Neural cell (in vitro differentiated cells): Measurements from ENCODE around the gene WDR1. TPM values are rescaled to one million over a fixed set of nuclear protein-coding genes. Genes with fewer than 3 reads are reported as not detected.

Source experiments
- H2AFZ ChIP-seq: fragments of 200-600, 300-800 bp; sonication (generic), shearing (Covaris generic); 2 replicates; pipeline ENCODE4 v1.6.0; 2014; ENCODE audit warnings: low read depth, mild to moderate bottlenecking, antibody characterized with exemption, low read length, moderate library complexity
- H3F3A ChIP-seq: fragments of 200-600 bp; shearing (Covaris generic); 2 replicates; pipeline ENCODE4 v1.6.1; 2016; ENCODE audit warnings: mild to moderate bottlenecking, moderate library complexity, mixed read lengths, antibody characterized with exemption, low read length; ENCODE audit not compliant: insufficient read depth, poor library complexity, severe bottlenecking
- H3K27ac ChIP-seq: fragments of 200-600, 300-800 bp; sonication (generic), shearing (Covaris generic); 2 replicates; pipeline ENCODE4 v1.5.1; 2014; ENCODE audit warnings: mild to moderate bottlenecking, low read length, moderate library complexity
- H3K27me3 ChIP-seq: fragments of 300-800, 200-600 bp; sonication (generic), shearing (Covaris generic); 2 replicates; pipeline ENCODE4 v1.6.0; 2014; ENCODE audit warnings: mild to moderate bottlenecking, low read depth, low read length, moderate library complexity; ENCODE audit not compliant: insufficient read depth
- H3K36me3 ChIP-seq: fragments of 300-800, 200-600 bp; sonication (generic), shearing (Covaris generic); 2 replicates; pipeline ENCODE4 v1.5.1; 2014; ENCODE audit warnings: mild to moderate bottlenecking, antibody characterized with exemption, low read length, moderate library complexity; ENCODE audit not compliant: insufficient read depth
- H3K4me2 ChIP-seq: fragments of 300-800, 200-600 bp; sonication (generic), shearing (Covaris generic); 2 replicates; pipeline ENCODE4 v1.6.0; 2014; ENCODE audit warnings: mild to moderate bottlenecking, low read length
- H3K4me3 ChIP-seq: fragments of 300-800, 200-600 bp; sonication (generic), shearing (Covaris generic); 2 replicates; pipeline ENCODE4 v1.5.1; 2014; ENCODE audit warnings: mild to moderate bottlenecking, low read length, moderate library complexity
- H3K79me2 ChIP-seq: fragments of 200-600 bp; shearing (Covaris generic); replicated peaks from 2 replicates; pipeline ENCODE4 v1.6.0; 2014; ENCODE audit warnings: mild to moderate bottlenecking, low read length, moderate library complexity; ENCODE audit not compliant: insufficient read depth
- H3K9ac ChIP-seq: fragments of 300-800, 200-600 bp; sonication (generic), shearing (Covaris generic); 2 replicates; pipeline ENCODE4 v1.6.1; 2016; ENCODE audit warnings: mild to moderate bottlenecking, low read length, mixed read lengths
- H3K9me2 ChIP-seq: fragments of 200-600 bp; shearing (Covaris generic); 2 replicates; pipeline ENCODE4 v1.6.1; 2016; ENCODE audit warnings: mild to moderate bottlenecking, low read length, mixed read lengths; ENCODE audit not compliant: insufficient read depth
- H3K9me3 ChIP-seq: fragments of 200-600, 300-800 bp; sonication (generic), shearing (Covaris generic); 2 replicates; pipeline ENCODE4 v1.6.1; 2016; ENCODE audit warnings: mild to moderate bottlenecking, mixed run types, low read length, moderate library complexity, mixed read lengths
- H4K20me1 ChIP-seq: fragments of 200-600 bp; shearing (Covaris generic); 2 replicates; pipeline ENCODE4 v1.6.1; 2016; ENCODE audit warnings: mild to moderate bottlenecking, mixed run types; ENCODE audit not compliant: insufficient read depth
- EP300 ChIP-seq: fragments of 450-650 bp; conservative IDR thresholded peaks from 2 replicates; pipeline ENCODE4 v1.6.1; 2014; ENCODE audit warnings: antibody characterized with exemption, mild to moderate bottlenecking, moderate library complexity; ENCODE audit not compliant: poor library complexity, severe bottlenecking
- EZH2 ChIP-seq: fragments of 200-600, 300-800 bp; shearing (Covaris generic), sonication (generic); IDR thresholded peaks from 2 replicates; pipeline ENCODE4 v1.6.1; 2014; ENCODE audit warnings: antibody characterized with exemption, low read length, borderline replicate concordance, mild to moderate bottlenecking; ENCODE audit not compliant: insufficient read depth, poor library complexity, severe bottlenecking
- MXI1 ChIP-seq: fragments of 450-650 bp; conservative IDR thresholded peaks from 2 replicates; pipeline ENCODE4 v1.6.1; 2014; ENCODE audit warnings: antibody characterized with exemption, mild to moderate bottlenecking; ENCODE audit not compliant: poor library complexity, severe bottlenecking
- POLR2AphosphoS5 ChIP-seq: IDR thresholded peaks from 2 replicates; pipeline ENCODE4 v1.6.1; 2012
- RAD21 ChIP-seq: fragments of 450-650 bp; conservative IDR thresholded peaks from 2 replicates; pipeline ENCODE4 v1.6.1; 2014; ENCODE audit warnings: antibody characterized with exemption, mild to moderate bottlenecking, moderate library complexity
- SMC3 ChIP-seq: fragments of 450-650 bp; conservative IDR thresholded peaks from 2 replicates; pipeline ENCODE4 v1.6.1; 2014; ENCODE audit warnings: antibody characterized with exemption, mild to moderate bottlenecking, moderate library complexity; ENCODE audit not compliant: poor library complexity
- TAF1 ChIP-seq: IDR thresholded peaks from 2 replicates; pipeline ENCODE4 v1.6.1; 2012; ENCODE audit warnings: low read depth
- polyA plus RNA-seq: library from polyadenylated mRNA; depleted of rRNA; stranded (reverse); fragments of >200 nt; gene quantifications from 2 replicates; pipeline ENCODE4 v1.2.3, GENCODE V29; 2014
- TF ChIP-seq, protein P1 (sequence below): fragments of 450-650 bp; IDR thresholded peaks from 2 replicates; pipeline ENCODE4 v1.5.1; 2014; ENCODE audit warnings: antibody characterized with exemption, mild to moderate bottlenecking, moderate library complexity; ENCODE audit not compliant: poor library complexity, severe bottlenecking
- TF ChIP-seq, protein P2 (sequence below): IDR thresholded peaks from 2 replicates; pipeline ENCODE4 v1.6.1; 2012; ENCODE audit warnings: borderline replicate concordance

WDR1 gene
- polyA plus RNA-seq, 1 donor from 2014 or later = 106 TPM

DNA sequence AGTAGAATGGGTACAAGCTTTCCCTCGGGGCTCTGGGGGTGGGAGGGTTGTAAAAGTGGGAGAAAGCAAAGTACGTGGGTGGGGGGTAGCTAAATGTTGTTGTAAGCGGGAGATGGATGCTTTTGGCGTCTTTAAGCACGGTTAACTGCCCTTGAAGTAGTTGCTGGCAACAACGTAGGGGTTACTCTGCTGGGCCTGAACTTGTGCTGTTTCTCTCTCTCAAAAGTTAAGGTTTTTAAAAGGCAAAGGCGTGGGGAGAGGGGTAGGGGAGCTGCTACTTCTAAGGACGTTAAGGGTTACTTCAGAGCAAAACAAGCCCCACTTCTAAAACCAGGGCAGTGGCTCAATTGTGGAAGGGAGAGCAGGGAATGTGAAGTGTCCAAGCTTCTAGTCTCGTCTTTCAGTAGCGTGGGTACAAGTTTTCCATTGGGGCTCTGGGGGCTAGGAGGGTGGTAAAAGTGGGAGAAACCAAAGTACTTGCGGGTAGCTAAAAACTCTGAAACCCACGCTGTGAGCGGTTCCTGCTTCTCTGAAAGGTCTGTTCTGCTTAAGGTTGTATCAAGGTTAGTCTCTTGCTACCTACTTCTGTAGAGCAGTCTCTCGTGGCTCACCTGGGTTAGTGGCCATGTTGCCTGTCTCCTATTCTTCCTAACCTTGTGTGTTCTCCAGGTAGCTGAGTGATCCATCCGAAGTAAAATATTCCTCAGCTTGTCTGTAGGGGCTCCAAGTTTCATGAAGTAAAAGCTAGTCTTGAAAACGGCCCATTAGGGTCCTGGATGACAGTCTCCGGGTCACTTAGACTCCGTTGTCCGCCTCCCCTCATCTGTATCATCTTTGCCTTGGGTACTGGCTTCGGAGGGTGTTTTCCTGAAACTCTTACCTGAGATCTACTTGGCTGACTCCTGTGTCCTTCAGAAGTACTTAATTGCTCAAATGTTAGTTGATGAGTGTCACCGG is 1.7 kb upstream of the WDR1 start:
- Histone ChIP-seq H3F3A (no peaks in the 10 kb centered on the region), H3K79me2 (peaks cover 13% of the 10 kb centered on the region), H3K9ac (peak overlapping the region; percentile 93), H3K9me2 (no peaks in the 10 kb centered on the region), H4K20me1 (no peaks in the 10 kb centered on the region), H3K36me3 (no peaks in the 10 kb centered on the region), H3K4me3 (no peak overlapping the region), H3K9me3 (no peaks in the 10 kb centered on the region), H3K4me2 (no peak overlapping the region), H3K27ac (no peak overlapping the region), H2AFZ (no peak overlapping the region), H3K27me3 (no peaks in the 10 kb centered on the region)
- TF ChIP-seq POLR2AphosphoS5 (no peak), EP300 (no peak), MXI1 (no peak), RAD21 (no peak), TAF1 (no peak), SMC3 (no peak), EZH2 (no peak)
- TF ChIP-seq, protein P1, sequence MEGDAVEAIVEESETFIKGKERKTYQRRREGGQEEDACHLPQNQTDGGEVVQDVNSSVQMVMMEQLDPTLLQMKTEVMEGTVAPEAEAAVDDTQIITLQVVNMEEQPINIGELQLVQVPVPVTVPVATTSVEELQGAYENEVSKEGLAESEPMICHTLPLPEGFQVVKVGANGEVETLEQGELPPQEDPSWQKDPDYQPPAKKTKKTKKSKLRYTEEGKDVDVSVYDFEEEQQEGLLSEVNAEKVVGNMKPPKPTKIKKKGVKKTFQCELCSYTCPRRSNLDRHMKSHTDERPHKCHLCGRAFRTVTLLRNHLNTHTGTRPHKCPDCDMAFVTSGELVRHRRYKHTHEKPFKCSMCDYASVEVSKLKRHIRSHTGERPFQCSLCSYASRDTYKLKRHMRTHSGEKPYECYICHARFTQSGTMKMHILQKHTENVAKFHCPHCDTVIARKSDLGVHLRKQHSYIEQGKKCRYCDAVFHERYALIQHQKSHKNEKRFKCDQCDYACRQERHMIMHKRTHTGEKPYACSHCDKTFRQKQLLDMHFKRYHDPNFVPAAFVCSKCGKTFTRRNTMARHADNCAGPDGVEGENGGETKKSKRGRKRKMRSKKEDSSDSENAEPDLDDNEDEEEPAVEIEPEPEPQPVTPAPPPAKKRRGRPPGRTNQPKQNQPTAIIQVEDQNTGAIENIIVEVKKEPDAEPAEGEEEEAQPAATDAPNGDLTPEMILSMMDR = no peak
- TF ChIP-seq, protein P2, sequence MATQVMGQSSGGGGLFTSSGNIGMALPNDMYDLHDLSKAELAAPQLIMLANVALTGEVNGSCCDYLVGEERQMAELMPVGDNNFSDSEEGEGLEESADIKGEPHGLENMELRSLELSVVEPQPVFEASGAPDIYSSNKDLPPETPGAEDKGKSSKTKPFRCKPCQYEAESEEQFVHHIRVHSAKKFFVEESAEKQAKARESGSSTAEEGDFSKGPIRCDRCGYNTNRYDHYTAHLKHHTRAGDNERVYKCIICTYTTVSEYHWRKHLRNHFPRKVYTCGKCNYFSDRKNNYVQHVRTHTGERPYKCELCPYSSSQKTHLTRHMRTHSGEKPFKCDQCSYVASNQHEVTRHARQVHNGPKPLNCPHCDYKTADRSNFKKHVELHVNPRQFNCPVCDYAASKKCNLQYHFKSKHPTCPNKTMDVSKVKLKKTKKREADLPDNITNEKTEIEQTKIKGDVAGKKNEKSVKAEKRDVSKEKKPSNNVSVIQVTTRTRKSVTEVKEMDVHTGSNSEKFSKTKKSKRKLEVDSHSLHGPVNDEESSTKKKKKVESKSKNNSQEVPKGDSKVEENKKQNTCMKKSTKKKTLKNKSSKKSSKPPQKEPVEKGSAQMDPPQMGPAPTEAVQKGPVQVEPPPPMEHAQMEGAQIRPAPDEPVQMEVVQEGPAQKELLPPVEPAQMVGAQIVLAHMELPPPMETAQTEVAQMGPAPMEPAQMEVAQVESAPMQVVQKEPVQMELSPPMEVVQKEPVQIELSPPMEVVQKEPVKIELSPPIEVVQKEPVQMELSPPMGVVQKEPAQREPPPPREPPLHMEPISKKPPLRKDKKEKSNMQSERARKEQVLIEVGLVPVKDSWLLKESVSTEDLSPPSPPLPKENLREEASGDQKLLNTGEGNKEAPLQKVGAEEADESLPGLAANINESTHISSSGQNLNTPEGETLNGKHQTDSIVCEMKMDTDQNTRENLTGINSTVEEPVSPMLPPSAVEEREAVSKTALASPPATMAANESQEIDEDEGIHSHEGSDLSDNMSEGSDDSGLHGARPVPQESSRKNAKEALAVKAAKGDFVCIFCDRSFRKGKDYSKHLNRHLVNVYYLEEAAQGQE = no peak

DNA sequence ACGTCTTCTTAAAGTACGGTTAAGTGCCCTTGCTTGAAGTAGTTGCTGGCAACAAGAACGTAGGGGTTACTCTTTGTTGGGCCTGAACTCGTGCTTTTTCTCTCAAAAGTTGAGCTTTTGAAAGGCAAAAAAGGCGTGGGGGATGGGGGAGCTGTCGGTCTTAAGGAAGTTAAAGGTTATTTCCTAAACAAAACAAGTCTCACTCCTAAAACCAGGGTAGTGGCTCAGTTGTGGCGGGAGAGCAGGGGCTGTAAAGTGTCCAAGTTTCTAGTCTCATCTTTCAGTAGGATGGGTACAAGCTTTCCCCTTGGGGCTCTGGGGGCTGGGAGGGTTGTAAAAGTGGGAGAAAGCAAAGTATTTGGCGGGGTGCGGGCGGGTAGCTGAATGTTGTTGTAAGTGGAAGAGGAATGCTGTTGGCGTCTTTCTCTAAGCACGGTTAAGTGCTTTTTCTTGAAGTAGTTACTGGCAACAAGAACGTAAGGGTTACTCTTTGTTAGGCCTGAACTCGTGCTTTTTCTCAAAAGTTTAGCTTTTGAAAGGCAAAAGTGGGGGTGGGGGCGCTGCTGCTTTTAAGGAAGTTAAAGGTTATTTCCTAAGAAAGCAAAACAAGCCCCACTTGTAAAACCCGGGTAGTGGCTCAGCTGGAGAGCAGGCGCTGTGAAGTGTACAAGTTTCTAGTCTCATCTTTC is 904 bp upstream of the WDR1 start:
- H3K4me2 ChIP-seq = peak overlapping the region; percentile 69
- no peak for TF ChIP-seq RAD21
- TF ChIP-seq EZH2 = no peak
- TF ChIP-seq MXI1 = no peak
- TF ChIP-seq EP300 = no peak
- TF ChIP-seq, protein P1 = no peak
- TF ChIP-seq TAF1 = no peak
- no peak for TF ChIP-seq SMC3
- no peak for TF ChIP-seq POLR2AphosphoS5
- TF ChIP-seq, protein P2 = no peak
- no peaks in the 10 kb centered on the region for H3F3A ChIP-seq
- H3K9me3 ChIP-seq = no peaks in the 10 kb centered on the region
- no peaks in the 10 kb centered on the region for H3K27me3 ChIP-seq
- peak overlapping the region; percentile 92 for H3K27ac ChIP-seq
- H3K9me2 ChIP-seq = no peaks in the 10 kb centered on the region
- H4K20me1 ChIP-seq = no peaks in the 10 kb centered on the region
- H3K79me2 ChIP-seq = peaks cover 13% of the 10 kb centered on the region
- peak overlapping the region; percentile 89 for H2AFZ ChIP-seq
- H3K36me3 ChIP-seq = no peaks in the 10 kb centered on the region
- H3K9ac ChIP-seq = peak overlapping the region; percentile 93
- peak overlapping the region; percentile 87 for H3K4me3 ChIP-seq
